Mucosa of descending colon (tissue), 3 donors: ENCODE data around the gene OR10A4. TPM values are rescaled to one million over a fixed set of nuclear protein-coding genes. Genes with fewer than 3 reads are reported as not detected.
"Not testable (repeated sequence)": the region's sequence is repeated elsewhere in the genome, so short reads cannot be mapped to it uniquely, and the experiment has no call there.

Experiments used
- ATAC-seq: fragments of 200-7000 bp; cut with Tn5 transposase; one replicate; pipeline ENCODE4 v1.9.1; 2020; ENCODE audit warnings: mild to moderate bottlenecking, moderate library complexity
- DNase-seq, 3 donors: peaks; one replicate each; pipeline ENCODE4 v3.0.0-alpha.2; 2020
- H3K36me3 ChIP-seq: fragments of 200-600 bp; one replicate; pipeline ENCODE4 v1.8.0; 2021; ENCODE audit warnings: low read depth, mild to moderate bottlenecking
- H3K4me1 ChIP-seq: fragments of 200-600 bp; one replicate; pipeline ENCODE4 v1.8.0; 2021; ENCODE audit warnings: low read depth, mild to moderate bottlenecking
- H3K4me3 ChIP-seq: fragments of 200-600 bp; one replicate; pipeline ENCODE4 v1.8.0; 2021; ENCODE audit warnings: mild to moderate bottlenecking
- H3K9me3 ChIP-seq: fragments of 200-600 bp; one replicate; pipeline ENCODE4 v1.8.0; 2021; ENCODE audit warnings: mild to moderate bottlenecking
- CTCF ChIP-seq: fragments of 200-600 bp; IDR thresholded peaks from one replicate; pipeline ENCODE4 v1.8.0; 2022; ENCODE audit warnings: antibody characterized with exemption, mild to moderate bottlenecking
- intact Hi-C, 2 donors: fragments of 100-400 bp; cut with DNase I in 1 of 2; cut with micrococcal nuclease in 1 of 2; formaldehyde crosslinking; loops; one replicate each; pipeline versions ENCODE4 v1.11.0 to v1.11.1; 2022; cut with DNase I, micrococcal nuclease
- total RNA-seq, 3 donors: library from RNA; stranded (reverse); fragmentation: NEBNext Ultra II Directional in 2 of 3; extraction: Animal tissue kit (Norgen Biotek cat#: 25700) in 2 of 3; gene quantifications; one replicate each; pipeline versions ENCODE4 v1.2.1 to v1.2.4, GENCODE V29; 2021 to 2023
- donor health status: DM: no; HTN: no; CAD: no; lungs with moderate emphysema.
- donor health status: DM: no; HTN: no; CAD: no.
- donor health status: DM: no; HTN: yes; CAD: no.

OR10A4 gene
- total RNA-seq, 3 donors from 2014 or later: not detected

- Histone ChIP-seq H3K4me1 (no peaks in the 10 kb centered on the region), H3K4me3 (no peak overlapping the region), H3K36me3 (no peaks in the 10 kb centered on the region), H3K9me3 (no peaks in the 10 kb centered on the region)
- TF ChIP-seq CTCF: no peak
- DNase-seq: no peak
- ATAC-seq: no peak
- intact Hi-C loops: no loop called here
Observed at GRCh38 chr11:6900327-6900999, 24.0 kb downstream of the OR10A4 start.

- ATAC-seq, H3K9me3 ChIP-seq, H3K4me1 ChIP-seq, H3K4me3 ChIP-seq, intact Hi-C loops, DNase-seq, H3K36me3 ChIP-seq: not testable (repeated sequence)
Observed at GRCh38 chr11:6904804-6905203, 28.4 kb downstream of the OR10A4 start.

GRCh38 chr11:6911378-6911777 is 35.0 kb downstream of the OR10A4 start:
- Histone ChIP-seq H3K4me1 (no peaks in the 10 kb centered on the region), H3K36me3 (no peaks in the 10 kb centered on the region), H3K9me3 (no peaks in the 10 kb centered on the region), H3K4me3 (no peak overlapping the region)
- no peak for TF ChIP-seq CTCF
- intact Hi-C loops: no loop called here
- ATAC-seq (no peak), DNase-seq (no peak)

DNA sequence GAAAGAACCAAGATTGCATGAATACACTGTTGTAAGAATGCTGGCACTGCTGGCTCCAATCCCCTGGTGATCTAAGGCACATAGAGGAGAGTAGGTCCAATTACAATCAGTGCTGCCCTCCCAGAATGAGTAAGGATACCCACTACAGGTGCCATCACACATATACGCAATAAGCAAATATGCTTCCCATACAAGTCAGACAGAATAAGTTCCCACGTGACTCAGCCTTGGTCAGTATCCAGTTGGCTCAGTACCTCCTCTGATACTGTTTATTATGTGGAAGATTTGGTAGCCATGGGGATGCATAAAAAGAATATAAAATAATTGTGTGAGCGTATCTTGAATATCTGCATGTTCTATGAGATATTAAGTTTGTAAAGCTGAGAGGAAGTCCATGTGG is 35.5 kb downstream of the OR10A4 start:
- DNase-seq (no peak), ATAC-seq (no peak)
- no peak overlapping the region for H3K4me3 ChIP-seq
- no peaks in the 10 kb centered on the region for H3K9me3 ChIP-seq
- H3K36me3 ChIP-seq: no peaks in the 10 kb centered on the region
- no peak for TF ChIP-seq CTCF
- intact Hi-C loops: no loop called here
- no peaks in the 10 kb centered on the region for H3K4me1 ChIP-seq

- TF ChIP-seq CTCF: no peak
Observed at GRCh38 chr11:6919698-6920097, 43.3 kb downstream of the OR10A4 start.

GRCh38 chr11:6920702-6921101 is 44.3 kb downstream of the OR10A4 start, which contains the start of gene OR2D3:
Gene OR2D3, plus strand, starts transcription at chr11:6921002. Its CDS starts 0 bp downstream, at chr11:6921002.
- DNase-seq (no peak), ATAC-seq (no peak)
- intact Hi-C loops: no loop called here
- no peak for TF ChIP-seq CTCF
- H3K9me3 ChIP-seq: no peaks in the 10 kb centered on the region
- H3K4me3 ChIP-seq: no peak within 1 kb of the TSS
- H3K4me1 ChIP-seq: no peaks in the 10 kb centered on the region
- H3K36me3 ChIP-seq: no peaks in the 10 kb centered on the region

More at GRCh38 chr11:6919698-6920097, 43.3 kb downstream of the OR10A4 start:
- H3K4me3 ChIP-seq: no peak overlapping the region
- no peaks in the 10 kb centered on the region for H3K4me1 ChIP-seq
- DNase-seq (no peak), ATAC-seq (no peak)
- no peaks in the 10 kb centered on the region for H3K9me3 ChIP-seq
- no peaks in the 10 kb centered on the region for H3K36me3 ChIP-seq
- intact Hi-C loops: no loop called here
